ENCODE results near the gene SLC26A1.

Gene SLC26A1

DNA sequence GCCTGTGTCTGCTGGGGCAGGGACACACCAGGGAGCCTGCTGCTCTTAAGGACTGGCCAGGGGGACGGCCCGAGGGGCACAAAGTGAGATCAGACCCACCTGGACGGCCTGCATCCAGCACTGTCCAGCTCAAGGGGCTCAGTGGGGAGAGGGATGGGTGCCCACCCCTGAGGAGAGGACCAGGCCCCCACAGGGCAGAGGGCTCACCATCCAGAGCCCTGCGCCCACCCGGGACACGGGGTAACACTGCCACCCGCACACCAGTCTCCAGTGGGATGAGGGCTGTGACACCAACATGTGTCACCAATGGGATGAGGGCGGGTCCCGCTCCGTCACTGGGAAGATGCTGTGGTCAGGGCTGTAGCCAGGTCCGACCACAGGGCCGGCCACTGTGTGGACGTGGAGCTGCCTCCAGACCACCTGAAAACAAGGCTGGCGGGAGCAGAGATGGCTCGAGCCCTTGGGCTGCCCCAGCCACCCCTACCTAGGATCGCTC, 33.0 kb downstream of the SLC26A1 start:
- FAIRE-seq (no peak), DNase-seq (ENCODE audit: insufficient read length, low spot score) (no peak)
- no peak for TF ChIP-seq CTCF (IDR thresholded peaks at IDR 0.05; ENCODE audit: insufficient read depth, missing control alignments)

DNA sequence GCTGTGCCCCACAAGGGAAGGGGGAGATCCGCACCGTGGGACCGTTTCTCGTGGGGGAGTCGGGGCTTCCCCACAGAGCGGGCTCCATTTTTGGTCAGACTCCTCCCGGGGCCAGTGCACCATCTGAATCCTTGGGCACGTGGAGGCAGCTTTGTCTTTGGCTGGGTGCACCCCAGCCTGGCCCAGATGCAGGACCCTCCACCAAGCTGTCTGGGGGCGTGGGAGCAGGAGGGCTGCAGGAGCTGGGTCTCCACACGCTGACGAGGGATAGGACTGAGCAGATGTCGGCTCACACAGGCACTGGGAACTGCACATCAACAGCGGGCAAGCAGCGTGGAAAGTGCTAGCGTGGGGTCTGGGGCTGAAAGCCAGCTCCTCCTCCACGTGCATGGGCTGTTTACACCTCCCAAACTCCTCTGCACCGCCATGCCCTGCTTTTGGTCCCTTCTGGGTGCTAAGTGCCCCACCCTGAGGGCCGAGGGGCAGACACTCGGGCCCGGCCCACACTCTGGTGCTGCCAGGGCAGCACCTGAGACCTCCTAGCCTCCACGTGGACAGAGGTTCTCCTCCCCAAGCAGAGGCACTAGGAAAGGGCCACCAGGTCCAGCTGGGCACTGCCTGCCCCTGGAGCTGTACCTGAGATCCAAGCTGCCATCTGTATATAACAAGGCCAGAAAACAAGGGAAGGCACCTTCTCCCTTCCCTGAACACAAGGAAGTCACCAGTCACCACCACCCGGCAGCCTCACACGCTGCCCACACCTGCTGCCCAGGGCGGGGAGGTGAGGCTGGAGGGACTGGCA, 33.7 kb downstream of the SLC26A1 start:
- no peak for FAIRE-seq
- TF ChIP-seq CTCF (IDR thresholded peaks at IDR 0.05; ENCODE audit: insufficient read depth, missing control alignments): no peak

GRCh38 chr4:958696-959337, 34.4 kb downstream of the SLC26A1 start:
- no peak for TF ChIP-seq CTCF (IDR thresholded peaks at IDR 0.05; ENCODE audit: insufficient read depth, missing control alignments)
- DNase-seq (ENCODE audit: insufficient read length, low spot score): no peak
- FAIRE-seq: no peak

More for the DNA sequence above, 33.7 kb downstream of the SLC26A1 start:
- no peak for DNase-seq (ENCODE audit: insufficient read length, low spot score)

- no peak for TF ChIP-seq CTCF (IDR thresholded peaks at IDR 0.05; ENCODE audit: insufficient read depth, missing control alignments)
- FAIRE-seq (no peak), DNase-seq (ENCODE audit: insufficient read length, low spot score) (no peak)
These were observed 34.9 kb downstream of the SLC26A1 start for GRCh38 chr4:958314-958665.

DNA sequence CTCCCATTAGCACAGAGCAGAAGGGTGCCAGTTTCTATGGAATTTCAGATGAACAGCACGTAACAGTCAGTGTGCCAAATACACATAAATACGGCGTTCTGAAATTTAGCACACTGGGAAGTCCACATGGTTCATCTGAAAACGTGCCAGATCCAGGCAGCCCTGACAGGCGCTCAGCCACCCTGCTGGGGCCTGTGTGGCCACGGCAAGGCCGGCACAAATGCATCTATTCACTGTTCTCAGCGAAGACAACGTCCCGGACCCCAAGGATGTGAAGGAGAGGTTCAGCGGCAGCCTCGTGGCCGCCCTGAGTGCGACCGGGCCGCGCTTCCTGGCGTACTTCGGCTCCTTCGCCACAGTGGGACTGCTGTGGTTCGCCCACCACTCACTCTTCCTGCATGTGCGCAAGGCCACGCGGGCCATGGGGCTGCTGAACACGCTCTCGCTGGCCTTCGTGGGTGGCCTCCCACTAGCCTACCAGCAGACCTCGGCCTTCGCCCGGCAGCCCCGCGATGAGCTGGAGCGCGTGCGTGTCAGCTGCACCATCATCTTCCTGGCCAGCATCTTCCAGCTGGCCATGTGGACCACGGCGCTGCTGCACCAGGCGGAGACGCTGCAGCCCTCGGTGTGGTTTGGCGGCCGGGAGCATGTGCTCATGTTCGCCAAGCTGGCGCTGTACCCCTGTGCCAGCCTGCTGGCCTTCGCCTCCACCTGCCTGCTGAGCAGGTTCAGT, 35.5 kb downstream of the SLC26A1 start:
- no peak for FAIRE-seq

GRCh38 chr4:957231-957580, 36.0 kb downstream of the SLC26A1 start:
- no peak for TF ChIP-seq CTCF (IDR thresholded peaks at IDR 0.05; ENCODE audit: insufficient read depth, missing control alignments)
- FAIRE-seq (no peak), DNase-seq (ENCODE audit: insufficient read length, low spot score) (no peak)

More for the DNA sequence above, 35.5 kb downstream of the SLC26A1 start:
- no peak for TF ChIP-seq CTCF (IDR thresholded peaks at IDR 0.05; ENCODE audit: insufficient read depth, missing control alignments)
- no peak for DNase-seq (ENCODE audit: insufficient read length, low spot score)
